ENCODE results near the gene UBE2E2. TPM values are rescaled to one million over a fixed set of nuclear protein-coding genes. Genes with fewer than 3 reads are reported as not detected.

Gene UBE2E2
- total RNA-seq, 1 experiment from 2014 or later: 64.3 TPM

GRCh38 chr3:23238156-23238555 lies 35.0 kb downstream of the UBE2E2 start:
- POLR2A ChIA-PET: no interaction called here
- Mint-ChIP-seq H3K36me3 (ENCODE audit: insufficient read depth, unreplicated experiment) (no peaks in the 10 kb centered on the region), H3K27me3 (ENCODE audit: insufficient read depth, unreplicated experiment) (no peaks in the 10 kb centered on the region), H3K4me1 (ENCODE audit: insufficient read depth, unreplicated experiment) (peaks cover 18% of the 10 kb centered on the region), H3K9me3 (ENCODE audit: unreplicated experiment) (no peaks in the 10 kb centered on the region), H3K4me3 (ENCODE audit: unreplicated experiment) (no peak overlapping the region), H3K27ac (ENCODE audit: low read depth, unreplicated experiment) (no peak overlapping the region)
- CTCF ChIA-PET: interaction anchor here (0.6 to 0.9 kb wide), 2 partner anchors 9 to 351 kb away, joined by 3 read pairs; no protein-coding TSS in a partner anchor
- no peak for DNase-seq (ENCODE audit: unreplicated experiment)
- intact Hi-C loops (cut with micrococcal nuclease): no loop called here
- no peak for TF ChIP-seq CTCF (IDR thresholded peaks at IDR 0.05; ENCODE audit: unreplicated experiment)
- BruUV-seq (replicated peaks): no TSS peak

DNA sequence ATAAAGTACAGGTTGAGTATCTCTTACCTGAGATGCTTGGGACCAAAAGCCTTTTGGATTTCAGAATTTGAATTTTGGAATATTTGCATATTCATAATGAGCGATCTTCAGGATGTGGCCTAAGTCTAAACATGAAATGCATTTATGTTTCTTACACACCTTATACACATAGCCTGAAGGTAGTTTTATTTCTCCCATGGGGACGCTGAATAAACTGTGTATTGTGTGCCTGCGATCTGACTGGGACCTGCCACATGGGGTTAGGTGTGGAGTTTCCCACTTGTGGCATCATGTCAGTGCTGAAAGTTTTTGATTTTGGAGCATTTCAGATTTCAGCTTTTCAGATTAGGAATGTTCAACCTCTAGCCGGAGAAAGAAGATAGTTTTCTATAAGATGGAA lies 35.5 kb downstream of the UBE2E2 start:
- no peak overlapping the region for H3K4me3 Mint-ChIP-seq (ENCODE audit: unreplicated experiment)
- POLR2A ChIA-PET: no interaction called here
- BruUV-seq (replicated peaks): no TSS peak
- intact Hi-C loops (cut with micrococcal nuclease): no loop called here
- H3K9me3 Mint-ChIP-seq (ENCODE audit: unreplicated experiment): no peaks in the 10 kb centered on the region
- TF ChIP-seq CTCF (IDR thresholded peaks at IDR 0.05; ENCODE audit: unreplicated experiment): no peak
- CTCF ChIA-PET: no interaction called here
- no peak overlapping the region for H3K27ac Mint-ChIP-seq (ENCODE audit: low read depth, unreplicated experiment)
- no peak for DNase-seq (ENCODE audit: unreplicated experiment)
- H3K27me3 Mint-ChIP-seq (ENCODE audit: insufficient read depth, unreplicated experiment): no peaks in the 10 kb centered on the region
- H3K36me3 Mint-ChIP-seq (ENCODE audit: insufficient read depth, unreplicated experiment): no peaks in the 10 kb centered on the region
- H3K4me1 Mint-ChIP-seq (ENCODE audit: insufficient read depth, unreplicated experiment): peaks cover 18% of the 10 kb centered on the region

DNA sequence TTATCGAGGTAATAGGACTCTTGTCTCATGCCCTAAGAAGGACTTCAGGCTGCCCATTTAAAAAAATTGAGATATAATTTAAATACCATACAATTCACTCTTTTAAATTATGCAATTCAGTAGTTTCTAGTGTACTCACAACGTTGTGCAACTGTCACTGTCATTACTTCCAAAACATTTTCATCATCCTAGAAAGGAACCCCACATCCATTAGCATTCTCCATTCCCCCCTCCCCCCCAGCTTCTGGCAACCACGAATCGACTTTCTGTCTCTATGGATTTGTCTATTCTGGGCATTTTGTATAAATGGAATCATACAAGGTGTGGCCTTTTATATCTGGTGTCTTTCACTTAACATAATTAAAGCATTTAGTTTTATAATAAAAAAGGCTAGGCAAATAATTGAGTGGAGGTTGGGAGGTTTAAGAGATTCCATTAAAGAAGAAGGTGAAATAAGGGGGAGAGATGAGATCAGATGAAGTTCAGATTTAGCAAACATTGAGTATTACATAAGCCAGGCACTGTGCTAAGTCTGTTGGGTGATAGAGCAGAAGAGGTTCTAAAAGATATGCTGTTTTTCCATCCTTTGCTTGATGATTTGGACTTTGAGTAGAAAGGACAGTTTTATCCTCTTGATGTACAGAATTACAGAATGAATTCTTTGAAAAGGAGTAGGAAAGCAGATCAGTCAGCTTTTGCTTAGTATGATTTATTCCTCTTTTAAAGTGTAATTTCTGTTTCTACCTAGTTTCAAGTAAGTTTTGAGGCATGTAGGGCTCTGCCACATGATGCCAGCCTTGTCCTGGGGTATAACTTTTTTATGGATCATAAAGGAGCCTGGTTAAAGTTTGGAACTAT lies 36.3 kb downstream of the UBE2E2 start:
- CTCF ChIA-PET: interaction anchor here (1.4 kb wide), 1 partner anchor 15 kb away, joined by 5 read pairs; no protein-coding TSS in a partner anchor
- intact Hi-C loops (cut with micrococcal nuclease): no loop called here
- POLR2A ChIA-PET: no interaction called here
- no peak overlapping the region for H3K27ac Mint-ChIP-seq (ENCODE audit: low read depth, unreplicated experiment)
- H3K9me3 Mint-ChIP-seq (ENCODE audit: unreplicated experiment): no peaks in the 10 kb centered on the region
- H3K27me3 Mint-ChIP-seq (ENCODE audit: insufficient read depth, unreplicated experiment): no peaks in the 10 kb centered on the region
- H3K4me3 Mint-ChIP-seq (ENCODE audit: unreplicated experiment): no peak overlapping the region
- H3K36me3 Mint-ChIP-seq (ENCODE audit: insufficient read depth, unreplicated experiment): no peaks in the 10 kb centered on the region
- peaks cover 18% of the 10 kb centered on the region for H3K4me1 Mint-ChIP-seq (ENCODE audit: insufficient read depth, unreplicated experiment)
- no TSS peak for BruUV-seq (replicated peaks)
- TF ChIP-seq CTCF (IDR thresholded peaks at IDR 0.05; ENCODE audit: unreplicated experiment): no peak
- DNase-seq (ENCODE audit: unreplicated experiment): peak; percentile 16

GRCh38 chr3:23240171-23240785 lies 37.2 kb downstream of the UBE2E2 start:
- Mint-ChIP-seq H3K4me1 (ENCODE audit: insufficient read depth, unreplicated experiment) (peaks cover 18% of the 10 kb centered on the region), H3K36me3 (ENCODE audit: insufficient read depth, unreplicated experiment) (no peaks in the 10 kb centered on the region), H3K4me3 (ENCODE audit: unreplicated experiment) (no peak overlapping the region), H3K27ac (ENCODE audit: low read depth, unreplicated experiment) (no peak overlapping the region), H3K9me3 (ENCODE audit: unreplicated experiment) (no peaks in the 10 kb centered on the region), H3K27me3 (ENCODE audit: insufficient read depth, unreplicated experiment) (no peaks in the 10 kb centered on the region)
- POLR2A ChIA-PET: interaction anchor here (0.6 to 1.3 kb wide), 2 partner anchors 15 to 721 kb away, joined by 3 read pairs; no protein-coding TSS in a partner anchor
- TF ChIP-seq CTCF (IDR thresholded peaks at IDR 0.05; ENCODE audit: unreplicated experiment): no peak
- no peak for DNase-seq (ENCODE audit: unreplicated experiment)
- intact Hi-C loops (cut with micrococcal nuclease): no loop called here
- CTCF ChIA-PET: interaction anchor here (0.6 to 1.4 kb wide), 4 partner anchors 9 to 634 kb away, joined by 3 to 5 read pairs (median 4); no protein-coding TSS in a partner anchor
- BruUV-seq (replicated peaks): no TSS peak

All from MCF 10A (cell line).